Osteoblast (primary cell): ENCODE results near the gene SPATA3. TPM values are rescaled to one million over a fixed set of nuclear protein-coding genes. Genes with fewer than 3 reads are reported as not detected.

Experiments
- DNase-seq: peaks from one replicate; pipeline ENCODE4 v3.0.0; 2011; ENCODE audit warnings: low spot score, mixed read lengths; ENCODE audit not compliant: insufficient read length; ENCODE audit errors: missing footprints
- H2AFZ ChIP-seq: 2 replicates; pipeline ENCODE4 v1.6.0; 2011; ENCODE audit warnings: mild to moderate bottlenecking, low read length
- H3K27ac ChIP-seq: 2 replicates; pipeline ENCODE4 v1.5.1; 2011; ENCODE audit warnings: mild to moderate bottlenecking, low read depth, low read length, moderate library complexity
- H3K27me3 ChIP-seq: 2 replicates; pipeline ENCODE4 v1.6.0; 2012; ENCODE audit warnings: mild to moderate bottlenecking, control low read depth, inconsistent platforms, low read length, moderate library complexity; ENCODE audit not compliant: insufficient read depth
- H3K36me3 ChIP-seq: 2 replicates; pipeline ENCODE4 v1.5.1; 2011; ENCODE audit warnings: mild to moderate bottlenecking, low read length, control low read depth, moderate library complexity; ENCODE audit not compliant: insufficient read depth
- H3K4me1 ChIP-seq: 2 replicates; pipeline ENCODE4 v1.5.1; 2011; ENCODE audit warnings: mild to moderate bottlenecking, low read length, control low read depth, moderate library complexity; ENCODE audit not compliant: insufficient read depth
- H3K4me2 ChIP-seq: 2 replicates; pipeline ENCODE4 v1.6.0; 2011; ENCODE audit warnings: mild to moderate bottlenecking, low read length; ENCODE audit not compliant: insufficient read depth
- H3K4me3 ChIP-seq: fragments of 200-600 bp; sonication (generic); 3 replicates; pipeline ENCODE4 v1.5.1; 2012; ENCODE audit warnings: mild to moderate bottlenecking, low read length, inconsistent platforms; ENCODE audit not compliant: insufficient read depth
- H3K79me2 ChIP-seq: 2 replicates; pipeline ENCODE4 v1.6.0; 2012; ENCODE audit warnings: mild to moderate bottlenecking, low read length, control low read depth, inconsistent platforms; ENCODE audit not compliant: insufficient read depth
- H3K9me3 ChIP-seq: 2 replicates; pipeline ENCODE4 v1.5.1; 2011; ENCODE audit warnings: low read depth, low read length, control low read depth
- H4K20me1 ChIP-seq: 2 replicates; pipeline ENCODE4 v1.6.0; 2012; ENCODE audit warnings: mild to moderate bottlenecking, low read length, control low read depth; ENCODE audit not compliant: insufficient read depth
- total RNA-seq: library from RNA; depleted of rRNA; stranded (reverse); fragments of >200 nt; gene quantifications from 2 replicates; pipeline ENCODE4 v1.2.3, GENCODE V29; 2012
- TF ChIP-seq, protein P1 (sequence below): IDR thresholded peaks from 2 replicates; pipeline ENCODE4 v1.5.1; 2011; ENCODE audit warnings: mild to moderate bottlenecking, low read depth, low read length, moderate library complexity; ENCODE audit errors: extremely low read depth

The SPATA3 gene
- total RNA-seq, 1 donor, result not detected

DNA sequence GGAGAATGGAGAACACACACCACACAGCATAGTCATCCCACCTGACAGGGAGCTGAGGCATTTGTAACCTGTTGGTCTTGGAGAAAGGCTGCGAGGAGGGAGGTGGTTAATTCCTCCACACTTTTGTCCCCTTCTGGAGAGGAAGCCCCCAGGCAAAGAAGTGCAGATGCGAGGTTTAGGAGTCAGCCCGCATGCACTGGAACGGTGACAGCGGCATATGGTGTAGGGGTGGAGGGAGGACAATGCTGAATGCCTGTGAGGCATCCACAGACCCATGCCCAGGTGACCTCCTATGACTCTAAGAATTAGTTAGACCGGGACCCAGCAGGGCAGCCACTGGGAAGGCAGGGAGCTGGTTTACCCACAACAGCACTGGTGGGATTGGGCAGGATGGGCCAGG is 12.2 kb downstream of the SPATA3 start:
- Histone ChIP-seq H3K27ac (no peak overlapping the region), H4K20me1 (no peaks in the 10 kb centered on the region), H3K79me2 (no peaks in the 10 kb centered on the region), H3K4me1 (no peaks in the 10 kb centered on the region), H3K9me3 (no peaks in the 10 kb centered on the region), H3K36me3 (no peaks in the 10 kb centered on the region), H3K27me3 (peaks cover 44% of the 10 kb centered on the region), H3K4me2 (no peak overlapping the region), H3K4me3 (no peak overlapping the region), H2AFZ (no peak overlapping the region)
- TF ChIP-seq, protein P1, sequence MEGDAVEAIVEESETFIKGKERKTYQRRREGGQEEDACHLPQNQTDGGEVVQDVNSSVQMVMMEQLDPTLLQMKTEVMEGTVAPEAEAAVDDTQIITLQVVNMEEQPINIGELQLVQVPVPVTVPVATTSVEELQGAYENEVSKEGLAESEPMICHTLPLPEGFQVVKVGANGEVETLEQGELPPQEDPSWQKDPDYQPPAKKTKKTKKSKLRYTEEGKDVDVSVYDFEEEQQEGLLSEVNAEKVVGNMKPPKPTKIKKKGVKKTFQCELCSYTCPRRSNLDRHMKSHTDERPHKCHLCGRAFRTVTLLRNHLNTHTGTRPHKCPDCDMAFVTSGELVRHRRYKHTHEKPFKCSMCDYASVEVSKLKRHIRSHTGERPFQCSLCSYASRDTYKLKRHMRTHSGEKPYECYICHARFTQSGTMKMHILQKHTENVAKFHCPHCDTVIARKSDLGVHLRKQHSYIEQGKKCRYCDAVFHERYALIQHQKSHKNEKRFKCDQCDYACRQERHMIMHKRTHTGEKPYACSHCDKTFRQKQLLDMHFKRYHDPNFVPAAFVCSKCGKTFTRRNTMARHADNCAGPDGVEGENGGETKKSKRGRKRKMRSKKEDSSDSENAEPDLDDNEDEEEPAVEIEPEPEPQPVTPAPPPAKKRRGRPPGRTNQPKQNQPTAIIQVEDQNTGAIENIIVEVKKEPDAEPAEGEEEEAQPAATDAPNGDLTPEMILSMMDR, result no peak
- DNase-seq, result peak; percentile 29

DNA sequence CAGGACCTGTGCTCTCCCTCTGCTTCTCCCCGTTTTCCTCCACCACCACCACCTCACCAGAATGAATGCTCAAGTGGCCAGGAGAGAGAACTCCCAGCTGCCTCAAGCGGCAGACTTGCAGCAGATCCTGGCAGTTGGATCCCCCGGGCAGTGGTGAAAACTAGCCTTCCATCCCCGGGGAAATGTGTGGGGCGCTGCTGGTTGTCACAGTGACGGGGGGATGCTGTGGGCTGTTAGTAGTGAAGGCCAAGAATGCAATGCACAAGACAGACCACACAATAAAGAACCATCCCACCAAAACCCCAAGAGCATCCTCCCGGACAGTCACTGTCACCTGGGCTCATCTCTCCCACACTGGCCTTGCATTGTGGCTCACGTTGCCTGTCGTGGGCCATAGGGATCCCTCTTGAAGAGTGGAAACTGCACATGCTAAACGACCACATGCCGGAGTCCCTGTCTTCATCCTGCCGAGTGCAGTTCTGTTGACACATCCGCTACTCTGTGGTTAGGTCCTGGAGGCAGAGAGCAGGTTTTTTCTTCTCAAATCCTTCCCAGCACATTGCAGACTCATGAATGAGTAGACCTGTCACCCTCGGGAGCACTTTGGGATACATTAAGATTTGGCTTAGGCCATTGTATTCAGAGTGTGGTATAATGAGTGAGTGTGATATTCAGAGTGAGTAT is 13.5 kb downstream of the SPATA3 start:
- Histone ChIP-seq H4K20me1 (no peaks in the 10 kb centered on the region), H3K9me3 (no peaks in the 10 kb centered on the region), H3K27ac (no peak overlapping the region), H2AFZ (no peak overlapping the region), H3K4me3 (no peak overlapping the region), H3K4me2 (no peak overlapping the region), H3K36me3 (no peaks in the 10 kb centered on the region), H3K4me1 (no peaks in the 10 kb centered on the region), H3K79me2 (no peaks in the 10 kb centered on the region), H3K27me3 (peaks cover 55% of the 10 kb centered on the region)
- TF ChIP-seq, protein P1, result no peak
- DNase-seq, result peak; percentile 66

- Histone ChIP-seq H3K79me2 (no peaks in the 10 kb centered on the region), H2AFZ (no peak overlapping the region), H3K9me3 (no peaks in the 10 kb centered on the region), H3K27ac (no peak overlapping the region), H3K36me3 (no peaks in the 10 kb centered on the region), H3K4me2 (no peak overlapping the region), H3K4me3 (no peak overlapping the region), H4K20me1 (no peaks in the 10 kb centered on the region), H3K4me1 (no peaks in the 10 kb centered on the region), H3K27me3 (peaks cover 60% of the 10 kb centered on the region)
- DNase-seq, result no peak
- TF ChIP-seq, protein P1, result no peak
Measured at GRCh38 chr2:231010201-231010730, 14.3 kb downstream of the SPATA3 start.

- H3K79me2 ChIP-seq, result no peaks in the 10 kb centered on the region
- TF ChIP-seq, protein P1, result no peak
- H3K4me1 ChIP-seq, result no peaks in the 10 kb centered on the region
- H2AFZ ChIP-seq, result no peak overlapping the region
- no peak overlapping the region for H3K4me3 ChIP-seq
- H3K4me2 ChIP-seq, result no peak overlapping the region
- H3K36me3 ChIP-seq, result no peaks in the 10 kb centered on the region
- H3K9me3 ChIP-seq, result no peaks in the 10 kb centered on the region
- no peaks in the 10 kb centered on the region for H4K20me1 ChIP-seq
- H3K27me3 ChIP-seq, result peaks cover 63% of the 10 kb centered on the region
- H3K27ac ChIP-seq, result no peak overlapping the region
- DNase-seq, result no peak
Measured at GRCh38 chr2:231011526-231011925, 15.6 kb downstream of the SPATA3 start.
